Tibial artery (tissue), 4 donors: Measurements from ENCODE around the gene DST.

Experiments
- DNase-seq, 2 donors: peaks; one replicate each; pipeline ENCODE4 v3.0.0-alpha.2; 2019
- H3K27ac ChIP-seq, 2 donors: fragments of 200-600 bp; sonication (generic) in 1 of 2; 1 replicate in 1 of 2; 2 replicates in 1 of 2; pipeline ENCODE4 v1.5.1; 2018 to 2019; ENCODE audit warnings: mild to moderate bottlenecking in 1 of 2
- H3K27me3 ChIP-seq, 2 donors: fragments of 200-600 bp; sonication (generic) in 1 of 2; one replicate each; pipeline versions ENCODE4 v1.5.1 to v1.6.0; 2016 to 2019
- H3K36me3 ChIP-seq, 3 donors: fragments of 200-600 bp; sonication (generic) in 2 of 3; one replicate each; pipeline ENCODE4 v1.5.1; 2016 to 2019; ENCODE audit warnings: mild to moderate bottlenecking in 2 of 3
- H3K4me1 ChIP-seq, 4 donors: fragments of 200-600 bp; sonication (generic) in 2 of 4; 1 replicate in 3 of 4; 2 replicates in 1 of 4; pipeline ENCODE4 v1.5.1; 2016 to 2019
- H3K4me3 ChIP-seq, 2 donors: fragments of 200-600 bp; sonication (generic) in 1 of 2; 1 replicate in 1 of 2; 2 replicates in 1 of 2; pipeline ENCODE4 v1.5.1; 2018 to 2019; ENCODE audit warnings: mild to moderate bottlenecking in 2 of 2
- H3K9me3 ChIP-seq, 3 donors: fragments of 200-600 bp; sonication (generic) in 1 of 3; one replicate each; pipeline ENCODE4 v1.5.1; 2016 to 2019
- CTCF ChIP-seq, 2 experiments: fragments of 200-600 bp in 1 of 2; fragments of 450-650 bp in 1 of 2; IDR thresholded peaks; one replicate each; pipeline ENCODE4 v1.5.1; 2017 to 2019; ENCODE audit warnings: antibody characterized with exemption in 2 of 2, mild to moderate bottlenecking in 1 of 2, moderate library complexity in 1 of 2
- intact Hi-C: fragments of 100-400 bp; cut with DNase I; formaldehyde crosslinking; loops from one replicate; pipeline ENCODE4 v1.15.0; 2023; ENCODE audit warnings: low total_unique reads

Gene DST

DNA sequence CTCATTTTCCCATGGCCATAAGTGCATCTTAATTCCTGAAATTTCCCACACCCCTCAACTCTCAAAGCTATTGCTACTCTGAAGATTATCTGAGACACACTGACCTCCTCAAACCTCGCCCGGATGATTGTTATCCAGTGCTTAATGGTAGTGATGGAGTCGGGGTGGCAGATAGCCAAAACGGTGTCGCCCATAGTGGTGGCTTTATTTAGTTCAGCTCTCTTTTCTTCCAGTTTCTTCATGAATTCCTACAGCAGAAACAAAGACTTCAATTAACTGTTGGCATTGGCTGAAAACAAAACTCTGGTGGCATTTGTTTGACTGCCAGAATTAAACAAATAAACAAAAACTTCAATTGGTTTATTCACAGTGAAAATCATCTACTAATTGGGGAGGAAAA is 165.4 kb downstream of the DST start:
- Histone ChIP-seq H3K27ac (no peak overlapping the region), H3K27me3 (no peaks in the 10 kb centered on the region), H3K4me3 (no peak overlapping the region), H3K36me3 (peaks cover 79 to 89% (median 81%) of the 10 kb centered on the region in 3 donors), H3K4me1 (peaks cover 0 to 14% (median 4%) of the 10 kb centered on the region in 4 donors), H3K9me3 (no peaks in the 10 kb centered on the region)
- TF ChIP-seq CTCF (IDR thresholded peaks at IDR 0.05) = no peak
- intact Hi-C loops = no loop called here
- no peak for DNase-seq

- Histone ChIP-seq H3K27me3 (no peaks in the 10 kb centered on the region), H3K4me3 (no peak overlapping the region), H3K4me1 (peaks cover 0 to 21% (median 4%) of the 10 kb centered on the region in 4 donors), H3K27ac (no peak overlapping the region), H3K9me3 (no peaks in the 10 kb centered on the region), H3K36me3 (peaks cover 81 to 90% (median 84%) of the 10 kb centered on the region in 3 donors)
- DNase-seq = no peak
- no peak for TF ChIP-seq CTCF (IDR thresholded peaks at IDR 0.05)
- intact Hi-C loops = no loop called here
These were observed 166.8 kb downstream of the DST start for GRCh38 chr6:56475736-56476457.

- intact Hi-C loops = no loop called here
- no peak for TF ChIP-seq CTCF (IDR thresholded peaks at IDR 0.05)
- Histone ChIP-seq H3K9me3 (no peaks in the 10 kb centered on the region), H3K4me1 (peaks cover 0 to 21% (median 4%) of the 10 kb centered on the region in 4 donors), H3K4me3 (no peak overlapping the region), H3K36me3 (peaks cover 81 to 88% (median 85%) of the 10 kb centered on the region in 3 donors), H3K27ac (no peak overlapping the region), H3K27me3 (no peaks in the 10 kb centered on the region)
- no peak for DNase-seq
These were observed 168.2 kb downstream of the DST start for GRCh38 chr6:56474532-56474931.

- intact Hi-C loops = no loop called here
- H3K4me3 ChIP-seq = no peak overlapping the region
- no peak overlapping the region for H3K27ac ChIP-seq
- H3K4me1 ChIP-seq = peaks cover 0 to 12% (median 2%) of the 10 kb centered on the region in 4 donors
- no peak for TF ChIP-seq CTCF (IDR thresholded peaks at IDR 0.05)
- DNase-seq = no peak
- H3K9me3 ChIP-seq = no peaks in the 10 kb centered on the region
- peaks cover 65 to 86% (median 78%) of the 10 kb centered on the region in 3 donors for H3K36me3 ChIP-seq
- H3K27me3 ChIP-seq = no peaks in the 10 kb centered on the region
These were observed 179.2 kb downstream of the DST start for GRCh38 chr6:56463443-56463842.

- no peak for DNase-seq
- H3K36me3 ChIP-seq = peaks cover 56 to 64% (median 61%) of the 10 kb centered on the region in 3 donors
- intact Hi-C loops = no loop called here
- H3K27ac ChIP-seq = no peak overlapping the region
- no peak overlapping the region for H3K4me3 ChIP-seq
- no peaks in the 10 kb centered on the region for H3K27me3 ChIP-seq
- H3K4me1 ChIP-seq = peaks cover 0 to 20% (median 2%) of the 10 kb centered on the region in 4 donors
- no peak for TF ChIP-seq CTCF (IDR thresholded peaks at IDR 0.05)
- H3K9me3 ChIP-seq = no peaks in the 10 kb centered on the region
These were observed 183.5 kb downstream of the DST start for GRCh38 chr6:56459030-56459805.
